NCI-H774 (cell line): ENCODE measurements around the gene TEX22.

Source experiments
- DNase-seq: peaks from one replicate; lab custom pipeline; 2025; lab: John Stamatoyannopoulos, UW

The TEX22 gene

DNA sequence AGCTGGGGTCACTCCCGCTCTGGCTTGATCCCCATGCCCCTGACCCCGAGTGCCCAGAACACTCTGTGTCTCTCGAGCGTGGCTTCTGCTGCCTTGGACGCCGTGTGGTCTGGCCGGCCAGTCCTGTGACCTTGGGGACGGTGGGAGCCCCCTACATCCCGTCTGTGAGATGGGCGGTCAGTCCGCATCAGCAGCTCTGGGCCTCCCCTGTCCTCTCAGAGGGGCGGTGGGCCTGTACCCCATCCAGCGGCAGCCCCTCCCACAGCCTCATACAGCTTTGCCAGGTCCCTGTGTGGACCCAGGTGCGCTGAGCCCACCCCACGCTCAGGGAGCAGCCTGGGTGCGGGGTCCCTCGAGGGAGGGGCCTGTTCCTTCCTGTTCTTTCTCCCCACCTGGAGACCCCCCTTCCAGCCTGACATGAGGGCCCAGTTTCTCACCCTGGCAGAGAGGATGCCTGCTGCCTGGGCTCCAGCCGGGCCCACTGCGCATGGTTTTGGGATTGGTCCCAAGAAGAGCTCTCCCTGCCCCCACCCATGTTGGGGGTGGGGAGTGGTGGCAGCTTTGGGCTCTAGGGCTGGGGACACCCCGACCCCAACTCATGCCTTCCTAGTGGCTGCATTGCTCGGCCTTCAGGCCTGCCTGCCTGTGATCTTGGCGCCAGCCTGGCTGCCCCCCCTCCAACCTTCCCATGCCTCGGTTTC lies 22.8 kb downstream of the TEX22 start:
- no peak for DNase-seq

DNA sequence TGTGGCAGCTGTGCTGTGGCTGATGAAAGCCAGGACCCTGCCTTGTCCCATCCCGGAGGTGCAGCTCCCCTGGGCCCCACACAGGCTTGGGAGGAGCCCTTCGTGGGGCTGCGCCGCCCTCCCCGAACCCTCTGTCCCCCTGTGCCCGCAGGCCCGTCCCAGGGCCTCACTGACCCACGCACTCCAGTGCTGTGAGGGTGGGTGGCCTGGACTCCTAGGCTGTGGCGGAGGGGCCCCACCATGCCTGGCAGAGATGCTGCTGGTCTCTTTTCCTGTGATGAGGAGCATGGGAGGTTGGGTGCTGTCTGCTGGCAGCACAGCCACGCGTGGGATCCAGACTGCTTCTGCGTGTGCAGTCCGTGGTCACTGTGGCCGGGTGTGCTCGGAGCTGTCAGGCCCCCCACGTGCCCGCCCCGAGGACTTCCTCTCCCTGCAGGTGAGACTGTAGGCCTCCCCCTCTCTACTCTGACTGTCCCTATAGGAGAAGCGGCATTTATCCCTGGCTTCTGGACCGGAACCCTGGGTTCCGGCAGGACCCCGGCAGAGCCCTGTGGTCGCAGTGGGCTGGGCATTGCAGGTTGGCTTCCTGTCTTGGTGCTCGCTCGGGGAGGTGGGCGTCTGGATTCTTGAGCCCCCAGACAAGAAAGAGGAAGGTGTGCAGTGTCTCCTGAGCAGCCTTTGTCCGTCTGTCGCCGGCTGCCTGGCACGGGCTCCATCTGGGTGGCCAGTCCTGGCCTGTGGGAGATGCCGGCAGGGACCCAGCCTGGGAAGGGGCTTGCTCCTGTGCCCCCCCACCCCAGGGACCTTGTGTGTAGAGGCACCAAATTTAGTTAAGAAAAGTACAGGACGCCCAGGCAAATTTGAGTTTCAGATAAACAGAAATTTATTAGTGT lies 23.6 kb downstream of the TEX22 start:
- DNase-seq, result no peak

DNA sequence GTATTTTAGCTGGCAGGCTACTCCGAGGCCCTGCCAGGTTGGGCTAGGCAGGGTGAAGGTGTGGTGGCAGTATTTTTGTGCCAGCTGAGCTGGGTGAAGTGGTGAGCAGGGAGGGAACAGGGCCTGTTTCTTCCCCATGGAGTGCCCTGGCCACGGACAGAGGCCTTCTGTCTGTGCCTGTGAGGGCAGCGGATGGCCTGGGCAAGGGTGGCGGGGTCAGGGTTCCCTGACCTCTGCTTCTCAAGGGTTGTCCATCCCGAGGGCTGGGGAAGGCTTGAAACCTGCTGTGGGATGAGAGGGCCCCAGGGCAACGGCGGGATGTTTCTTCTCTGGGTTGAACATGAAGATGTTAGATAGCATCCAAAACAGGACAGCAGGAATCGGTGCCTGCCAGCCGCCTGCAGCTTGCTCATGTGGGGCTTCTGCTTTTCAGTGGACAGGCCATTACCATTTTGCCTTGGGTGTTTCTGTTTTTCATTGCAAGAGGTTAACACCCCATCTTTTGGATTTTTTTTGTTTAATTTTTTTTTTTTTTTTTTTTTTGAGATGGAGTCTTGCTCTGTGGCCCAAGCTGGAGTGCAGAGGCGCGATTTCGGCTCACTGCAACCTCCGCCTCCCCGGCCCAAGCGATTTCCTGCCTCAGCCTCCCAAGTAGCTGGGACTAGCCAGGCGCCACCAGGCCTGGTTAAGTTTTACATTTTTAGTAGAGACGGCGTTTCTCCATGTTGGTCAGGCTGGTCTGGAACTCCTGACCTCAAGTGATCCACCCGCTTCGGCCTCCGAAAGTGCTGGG lies 24.6 kb downstream of the TEX22 start:
- DNase-seq, result no peak

DNA sequence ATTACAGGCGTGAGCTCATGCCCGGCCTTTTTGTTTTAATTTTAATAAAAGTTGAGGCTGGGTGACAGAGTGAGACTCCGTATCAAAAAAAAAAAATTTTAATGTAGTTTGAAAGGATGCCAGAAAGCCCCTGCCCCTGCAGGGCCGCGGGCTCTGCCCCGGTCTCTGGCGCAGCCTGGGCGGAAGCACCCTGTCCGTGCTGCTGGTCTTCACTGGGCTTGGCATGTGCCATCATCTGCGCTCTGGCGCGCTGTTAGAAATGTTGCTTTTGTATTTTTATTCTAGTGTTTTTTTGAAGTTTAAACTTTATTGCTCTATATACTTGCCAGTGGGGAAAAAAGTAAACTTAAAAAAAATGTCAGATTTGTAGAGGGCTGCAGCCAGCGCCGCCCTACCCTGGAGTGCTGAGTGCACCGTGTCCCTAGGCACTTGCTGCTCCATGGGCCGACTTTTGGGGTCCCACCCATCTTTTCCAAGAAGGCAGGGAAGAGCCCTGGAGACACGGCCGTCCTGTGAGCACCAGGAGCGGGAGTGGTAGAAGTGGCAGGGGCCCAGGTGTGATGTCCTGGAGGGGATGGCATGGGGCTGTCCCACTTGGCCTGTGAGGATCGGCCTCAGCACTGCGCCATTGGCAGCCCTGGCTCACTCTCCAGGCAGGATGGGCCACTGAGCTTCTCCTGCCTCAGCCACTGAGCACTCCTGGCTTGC lies 25.3 kb downstream of the TEX22 start:
- no peak for DNase-seq

DNA sequence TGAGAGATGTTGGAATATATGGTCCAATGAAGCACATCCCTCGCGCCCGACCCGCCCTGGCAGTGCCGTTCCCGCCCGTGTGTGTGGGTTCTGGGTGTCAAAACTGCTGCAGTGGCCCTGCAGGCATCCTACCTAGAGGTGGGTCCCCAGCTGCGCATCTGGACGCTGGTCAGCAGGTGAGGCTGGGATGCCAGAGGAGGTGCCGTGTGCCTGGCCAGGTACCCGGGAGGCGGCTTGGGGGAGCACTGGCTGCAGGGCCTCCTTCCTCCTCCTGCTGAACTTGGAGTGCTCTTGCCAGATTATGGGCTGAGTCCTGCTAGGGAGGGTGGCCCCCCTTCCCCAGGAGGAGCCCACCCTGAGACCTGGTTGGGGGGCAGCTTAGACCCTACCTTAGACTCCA lies 26.5 kb downstream of the TEX22 start:
- no peak for DNase-seq

DNA sequence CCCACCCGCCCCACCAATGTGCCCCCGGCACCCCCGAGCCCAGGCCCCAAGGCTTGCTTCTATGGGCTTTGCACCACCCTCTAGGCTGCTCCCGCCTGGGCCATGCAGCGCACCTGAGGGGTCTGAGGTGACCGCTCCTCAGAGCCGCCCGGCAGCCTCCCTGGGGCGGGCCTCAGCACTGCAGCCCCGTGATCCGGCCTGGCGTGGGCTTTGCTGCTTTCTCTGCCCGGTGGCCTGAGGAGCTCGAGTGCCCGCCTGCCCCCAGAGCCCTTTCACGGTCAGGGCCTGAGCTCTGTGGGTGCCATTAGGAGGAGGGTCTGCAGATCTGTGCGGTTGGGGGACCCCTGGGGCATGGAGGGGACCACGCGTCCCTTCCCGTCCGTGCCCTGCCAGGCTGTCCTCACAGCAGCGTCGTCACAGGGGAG lies 27.5 kb downstream of the TEX22 start:
- no peak for DNase-seq

DNA sequence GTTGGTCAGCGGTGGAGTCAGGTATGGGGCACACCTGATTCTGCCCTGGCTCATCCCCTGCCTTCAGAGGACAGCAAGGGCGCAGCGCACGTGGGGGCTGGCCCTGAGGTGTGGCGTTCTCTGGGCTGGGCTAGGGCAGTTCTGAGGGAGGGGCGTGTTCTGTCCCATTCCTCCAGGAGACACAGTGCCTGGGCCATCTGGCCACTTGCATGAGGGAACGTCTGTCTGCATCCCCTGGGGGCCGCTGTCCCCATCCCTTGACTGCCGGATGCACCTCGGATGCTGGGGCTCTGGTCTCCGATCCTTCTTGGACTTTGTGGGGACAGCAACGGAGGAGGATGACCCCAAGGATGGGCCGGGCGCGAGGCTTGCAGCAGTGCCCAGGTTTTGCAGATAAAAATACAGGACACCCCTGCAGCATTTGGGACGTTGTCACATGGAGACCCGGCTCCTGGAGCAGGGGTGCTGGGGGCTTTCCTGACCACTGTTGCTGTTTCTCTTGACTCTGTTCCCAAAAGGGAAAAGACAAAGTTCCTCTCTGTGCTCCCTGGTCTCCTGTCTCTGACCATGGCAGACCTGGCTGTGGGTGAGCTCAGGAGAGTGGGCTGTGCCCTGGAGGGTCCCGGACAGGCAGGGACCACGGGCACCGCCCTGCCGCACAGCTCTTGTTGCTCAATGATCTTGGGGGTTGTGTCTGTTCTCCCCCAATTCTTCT lies 28.2 kb downstream of the TEX22 start:
- DNase-seq, result no peak

DNA sequence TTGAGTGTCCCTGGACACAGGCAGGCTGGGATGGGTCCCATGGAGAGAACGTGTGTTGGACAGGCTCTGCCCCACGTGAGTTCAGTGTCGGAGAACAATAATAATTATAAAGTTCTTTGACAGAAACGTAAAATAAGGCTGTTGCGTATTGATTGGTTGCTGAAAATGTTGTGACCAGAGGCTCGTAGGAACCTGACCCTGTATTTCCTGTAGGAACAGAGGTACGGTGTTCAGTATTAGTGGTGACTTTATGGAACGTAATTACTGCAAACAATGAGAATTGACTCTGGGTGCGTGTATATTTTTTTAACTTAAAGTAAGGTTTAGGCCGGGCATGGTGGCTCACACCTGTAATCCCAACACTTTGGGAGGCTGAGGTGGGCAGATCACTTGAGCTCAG lies 29.1 kb downstream of the TEX22 start:
- DNase-seq, result no peak

DNA sequence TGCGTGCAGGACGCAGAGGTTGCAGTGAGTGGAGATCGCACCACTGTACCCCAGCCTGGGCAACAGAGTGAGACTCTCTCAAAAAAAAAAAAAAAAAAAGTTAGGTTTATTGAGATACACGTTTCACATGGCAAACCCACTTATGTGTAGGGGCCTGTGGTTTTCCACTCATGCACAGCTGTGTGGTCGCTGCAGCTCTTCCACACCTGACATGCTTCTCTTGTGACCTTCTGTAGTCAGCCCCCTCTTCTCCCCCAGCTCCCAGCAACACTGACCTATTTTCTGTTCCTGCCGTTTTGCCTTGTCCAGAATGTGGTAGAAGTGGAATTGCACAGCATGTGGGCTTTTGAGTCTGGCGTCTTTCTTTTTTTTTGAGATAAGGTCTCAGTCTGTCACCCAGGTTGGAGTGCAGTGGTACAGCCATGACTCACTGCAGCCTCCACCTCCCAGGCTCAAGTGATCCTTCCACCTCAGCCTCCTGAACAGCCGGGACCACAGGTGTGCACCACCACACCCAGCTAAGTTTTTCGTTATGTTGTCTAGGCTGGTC lies 29.7 kb downstream of the TEX22 start:
- DNase-seq, result no peak

DNA sequence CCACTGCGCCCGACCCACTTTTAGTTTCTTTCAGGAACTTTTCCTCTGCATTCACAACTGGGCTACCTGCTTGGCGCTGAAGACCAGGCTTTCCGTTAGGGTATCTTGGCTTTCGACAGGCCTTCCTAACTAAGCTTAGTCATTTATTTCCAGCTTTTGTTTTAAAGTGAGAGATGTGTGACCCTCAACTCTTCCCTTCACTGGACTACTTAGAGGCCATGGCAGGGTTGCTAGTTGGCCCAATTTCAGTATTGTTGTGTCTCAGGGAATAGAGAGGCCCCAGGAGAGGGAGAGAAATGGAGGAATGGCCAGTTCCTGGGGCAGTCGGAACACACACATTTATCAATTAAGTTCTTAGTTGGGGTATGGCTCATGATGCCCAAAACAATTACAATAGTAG lies 31.7 kb downstream of the TEX22 start:
- DNase-seq, result no peak

DNA sequence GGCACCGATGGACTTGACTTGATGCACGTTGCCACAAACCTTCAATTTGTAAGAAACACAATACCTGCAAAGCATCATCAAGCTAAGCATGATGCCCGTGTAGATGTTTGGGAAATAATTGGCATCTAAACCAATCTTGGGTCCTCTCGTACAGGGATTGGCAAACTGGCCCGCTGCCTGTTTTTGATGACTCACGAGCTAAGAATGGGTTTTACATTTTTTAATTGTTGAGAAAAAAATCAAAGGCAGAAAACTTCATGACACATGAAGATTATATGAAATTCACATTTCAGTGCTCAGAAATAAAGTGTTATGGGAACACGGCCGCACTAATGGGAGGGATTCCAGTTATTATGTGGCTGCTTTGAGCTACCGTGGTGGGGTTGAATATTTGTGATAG lies 32.2 kb downstream of the TEX22 start:
- DNase-seq, result no peak

DNA sequence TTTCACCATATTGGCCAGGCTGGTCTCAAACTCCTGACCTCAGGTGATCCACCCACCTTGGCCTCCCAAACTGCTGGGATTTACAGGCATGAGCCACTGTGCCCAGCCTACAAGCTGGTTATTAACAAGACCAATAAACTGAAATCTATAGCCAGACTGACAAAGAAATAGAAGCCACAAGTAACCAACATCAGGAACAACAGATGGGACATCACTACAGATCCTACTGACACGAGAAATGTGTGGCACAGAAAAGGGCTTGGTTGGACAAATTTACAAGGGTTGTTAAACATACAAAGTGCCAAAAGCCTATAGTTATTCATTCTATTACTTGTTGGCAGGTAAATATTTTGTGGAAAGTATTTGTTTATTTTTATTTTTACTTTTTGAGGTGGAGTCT lies 32.9 kb downstream of the TEX22 start:
- DNase-seq, result no peak

DNA sequence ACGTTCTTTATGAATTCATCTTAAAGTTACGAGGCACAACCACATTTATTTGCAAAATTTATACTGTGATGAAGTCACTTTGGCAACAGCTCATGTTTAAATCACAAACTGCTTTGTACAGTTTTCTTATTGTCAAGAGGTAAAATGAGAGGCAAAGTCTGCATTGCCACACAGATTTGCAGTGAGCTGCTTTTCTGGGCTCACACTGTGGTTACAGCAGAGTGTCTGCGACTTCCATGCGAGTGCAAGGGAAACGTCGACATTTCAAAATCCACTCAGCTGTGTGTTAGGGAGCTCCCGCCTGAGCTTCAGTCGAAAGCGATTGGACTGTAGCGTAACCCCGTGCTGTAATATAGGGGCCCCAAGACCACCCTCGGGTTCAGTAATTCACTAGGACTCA lies 34.3 kb downstream of the TEX22 start:
- no peak for DNase-seq

DNA sequence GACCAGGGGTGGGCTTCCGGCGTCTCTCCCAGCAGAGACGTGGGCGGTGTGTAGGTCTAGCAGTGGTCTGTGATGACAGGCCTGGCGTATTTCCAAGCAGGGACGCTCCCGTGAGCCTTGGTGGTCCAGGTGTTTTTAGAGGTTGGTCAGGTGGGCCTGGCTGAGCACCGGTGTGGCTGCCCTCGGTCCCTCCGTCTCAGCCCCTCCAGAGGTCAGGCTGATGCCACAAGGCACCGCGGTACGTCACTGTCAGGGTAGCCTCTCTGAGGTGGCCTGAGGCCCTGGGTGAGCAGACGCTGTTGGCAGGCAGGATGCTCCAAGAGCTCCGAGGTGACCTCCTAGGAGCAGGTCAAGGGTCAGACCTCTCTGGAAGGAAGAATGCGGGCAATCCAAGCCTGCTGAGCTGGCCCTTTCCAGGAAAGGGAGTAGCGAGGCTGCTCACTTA lies 34.8 kb downstream of the TEX22 start:
- no peak for DNase-seq

DNA sequence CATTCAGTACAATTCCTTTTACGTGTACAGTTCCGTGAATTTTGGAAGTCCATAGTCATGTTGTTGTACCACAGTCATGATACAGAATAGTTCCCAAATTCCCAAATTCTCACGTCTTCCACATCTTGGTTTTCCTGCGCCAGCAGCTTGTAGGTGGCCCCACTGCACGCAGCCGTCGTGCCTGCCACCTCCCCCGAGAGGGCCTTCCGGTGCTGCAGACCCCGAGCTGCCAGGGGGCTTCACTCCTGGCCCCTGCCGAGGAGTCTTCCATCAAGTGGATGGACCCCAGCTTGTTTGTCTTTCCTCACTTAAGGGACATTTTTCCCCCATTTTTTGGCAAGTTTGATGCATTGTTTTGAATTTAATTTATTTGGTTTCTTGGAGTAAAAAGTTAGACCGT lies 38.1 kb downstream of the TEX22 start:
- DNase-seq, result no peak

DNA sequence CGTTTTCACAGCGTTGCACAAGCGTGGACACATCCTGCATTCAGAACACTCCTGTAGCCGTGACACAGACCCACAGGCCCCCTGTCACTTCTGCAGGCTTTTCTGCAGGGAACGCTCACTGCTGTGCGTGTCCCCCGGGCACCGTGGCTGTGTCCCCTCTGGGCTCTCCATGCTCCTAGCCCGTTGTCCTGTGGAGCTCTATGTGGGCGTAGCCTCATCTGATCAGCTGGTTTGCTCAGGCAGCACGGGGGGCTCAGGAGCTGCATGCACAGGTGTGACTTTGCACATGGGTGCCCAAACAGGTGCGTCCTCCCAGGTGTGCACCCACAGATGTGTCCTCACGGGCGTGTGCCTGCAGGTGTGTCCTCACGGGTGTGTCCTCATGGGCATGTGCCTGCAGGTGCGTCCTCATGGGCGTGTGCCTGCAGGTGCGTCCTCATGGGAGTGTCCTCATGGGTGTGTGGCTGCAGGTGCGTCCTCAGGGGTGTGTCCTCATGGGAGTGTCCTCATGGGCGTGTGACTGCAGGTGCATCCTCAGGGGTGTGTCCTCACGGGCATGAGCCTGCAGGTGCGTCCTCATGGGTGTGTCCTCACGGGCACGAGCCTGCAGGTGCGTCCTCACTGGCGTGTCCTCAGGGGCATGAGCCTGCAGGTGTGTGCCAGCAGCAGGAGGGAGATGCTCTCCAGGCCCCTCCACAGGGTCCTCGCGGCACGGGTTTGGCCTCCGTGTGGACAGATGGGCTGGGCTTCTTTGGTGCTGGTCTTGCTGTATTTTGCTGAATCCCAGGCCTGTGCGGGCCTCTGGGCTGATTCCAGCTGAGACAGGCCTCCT lies 38.8 kb downstream of the TEX22 start:
- peak; percentile 7 for DNase-seq

DNA sequence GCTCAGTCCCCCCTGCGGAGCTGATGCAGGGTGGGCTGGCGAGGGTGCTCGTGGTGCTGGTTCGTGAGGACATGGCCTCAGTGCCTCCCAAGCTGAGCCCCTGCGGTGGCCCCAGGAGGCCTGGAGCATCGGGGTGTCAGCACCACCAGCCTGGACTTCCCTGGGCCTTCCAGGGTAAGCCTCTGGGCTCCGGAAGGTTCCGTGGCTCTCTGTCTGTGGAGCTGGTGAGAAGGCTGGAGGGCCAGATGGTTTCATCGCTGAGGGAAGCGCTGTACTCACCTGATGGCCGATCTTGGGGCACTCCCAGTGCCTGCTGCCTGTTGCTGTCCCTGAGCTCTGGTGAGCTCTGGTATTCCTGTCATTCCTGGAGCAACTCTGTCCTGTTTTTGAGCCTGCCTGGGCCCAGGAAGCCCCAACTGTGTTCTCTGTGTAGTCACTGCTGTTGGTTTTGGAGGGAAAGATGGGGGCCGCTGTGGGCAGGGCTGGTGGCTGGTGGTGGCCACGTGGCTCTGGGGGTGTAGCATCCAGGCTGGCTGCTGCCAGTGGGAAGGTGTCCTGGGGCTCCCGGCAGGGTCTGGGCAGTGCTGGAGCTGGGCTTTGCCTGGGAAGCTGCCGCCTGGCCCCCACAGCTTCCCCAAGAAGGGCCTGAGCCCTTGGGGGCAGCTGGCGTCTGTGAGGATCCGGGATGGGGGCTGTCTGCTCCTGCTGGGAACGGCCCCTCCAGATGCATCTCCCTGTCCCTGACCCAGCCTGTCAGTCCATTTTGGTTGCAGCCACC lies 39.6 kb downstream of the TEX22 start:
- no peak for DNase-seq

DNA sequence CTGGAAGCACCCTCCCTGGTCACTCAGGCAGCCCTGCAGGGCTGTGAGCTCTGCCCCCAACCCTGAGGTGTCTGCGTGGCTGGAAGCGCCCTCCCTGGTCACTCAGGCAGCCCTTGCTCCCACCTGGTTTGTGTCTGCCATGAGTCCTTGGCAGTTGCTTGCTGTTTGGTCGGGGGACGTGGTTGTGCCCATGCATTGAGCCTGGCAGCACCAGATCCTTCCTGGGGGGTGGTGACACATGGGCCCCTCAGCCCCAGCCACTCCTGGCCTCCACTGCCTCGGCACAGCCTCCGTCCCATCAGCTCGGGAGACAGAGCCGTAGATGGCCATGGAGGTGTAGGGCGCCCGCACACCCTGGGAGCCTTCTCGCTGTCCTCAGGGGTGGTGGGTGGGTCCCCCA lies 40.8 kb downstream of the TEX22 start:
- DNase-seq, result no peak
